AG04450 (cell line): Measurements from ENCODE around the gene MRPL10. TPM values are rescaled to one million over a fixed set of nuclear protein-coding genes. Genes with fewer than 3 reads are reported as not detected.

Experiments
- CTCF ChIA-PET: fragments of 300-600, 350-600 bp; formaldehyde crosslinking; extraction: SDS; loops from one replicate; lab custom pipeline; 2022; ENCODE audit warnings: antibody characterized with exemption, inconsistent platforms; lab: Charles Lee
- POLR2A ChIA-PET: fragments of 350-600 bp; formaldehyde crosslinking; extraction: SDS; loops from one replicate; lab custom pipeline; 2021; ENCODE audit warnings: antibody characterized with exemption, inconsistent platforms; lab: Yijun Ruan, JAX
- DNase-seq: peaks from one replicate; pipeline ENCODE4 v3.0.0-alpha.2; 2011; ENCODE audit warnings: low read depth, low spot score
- H3K27ac ChIP-seq: one replicate; pipeline ENCODE4 v1.5.1; 2012; ENCODE audit warnings: low read depth, low read length, control low read depth
- H3K27me3 ChIP-seq: one replicate; pipeline ENCODE4 v1.6.0; 2012; ENCODE audit warnings: low read length; ENCODE audit not compliant: control insufficient read depth, insufficient read depth
- H3K4me3 ChIP-seq: 2 replicates; pipeline ENCODE4 v1.5.1; 2011; ENCODE audit warnings: mild to moderate bottlenecking, low read depth, low read length, control low read depth
- H3K9me3 ChIP-seq: 2 replicates; pipeline ENCODE4 v1.5.1; 2012; ENCODE audit warnings: low read length; ENCODE audit not compliant: control insufficient read depth, insufficient read depth
- CTCF ChIP-seq: IDR thresholded peaks from 2 replicates; pipeline ENCODE4 v1.5.1; 2011; ENCODE audit warnings: low read depth, low read length, control low read depth, inconsistent platforms
- polyA plus RNA-seq: library from polyadenylated mRNA; depleted of rRNA; stranded (reverse); fragments of >200 nt; gene quantifications from 2 replicates; pipeline ENCODE4 v1.2.3, GENCODE V29; 2011

The MRPL10 gene
- polyA plus RNA-seq, 1 experiment: 64.4 TPM

DNA sequence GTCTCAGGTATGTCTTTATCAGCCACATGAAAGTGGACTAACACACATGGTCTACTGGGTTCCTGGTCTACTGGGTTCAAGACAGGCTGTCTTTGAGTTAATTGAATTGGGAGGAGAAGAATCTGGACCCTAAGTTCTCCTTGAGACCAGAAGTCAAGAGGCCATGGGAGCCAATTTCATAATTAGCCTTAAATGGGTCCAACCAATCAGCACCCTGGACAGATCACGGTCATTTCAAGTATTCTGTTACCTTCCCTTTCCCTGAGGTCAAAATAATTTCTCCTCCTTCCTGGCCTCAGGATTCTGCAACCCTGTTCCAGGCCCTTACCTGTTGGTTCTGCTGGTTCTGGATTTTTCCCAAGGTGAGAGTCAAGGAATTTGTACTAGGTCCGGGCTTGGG is 33.5 kb downstream of the MRPL10 start:
- Histone ChIP-seq H3K27me3 (peaks cover 28% of the 10 kb centered on the region), H3K27ac (no peak overlapping the region), H3K9me3 (no peaks in the 10 kb centered on the region; the same call in 1 of the 2 replicates), H3K4me3 (no peak overlapping the region)
- DNase-seq: no peak
- POLR2A ChIA-PET: no interaction called here
- no peak for TF ChIP-seq CTCF
- CTCF ChIA-PET: no interaction called here

DNA sequence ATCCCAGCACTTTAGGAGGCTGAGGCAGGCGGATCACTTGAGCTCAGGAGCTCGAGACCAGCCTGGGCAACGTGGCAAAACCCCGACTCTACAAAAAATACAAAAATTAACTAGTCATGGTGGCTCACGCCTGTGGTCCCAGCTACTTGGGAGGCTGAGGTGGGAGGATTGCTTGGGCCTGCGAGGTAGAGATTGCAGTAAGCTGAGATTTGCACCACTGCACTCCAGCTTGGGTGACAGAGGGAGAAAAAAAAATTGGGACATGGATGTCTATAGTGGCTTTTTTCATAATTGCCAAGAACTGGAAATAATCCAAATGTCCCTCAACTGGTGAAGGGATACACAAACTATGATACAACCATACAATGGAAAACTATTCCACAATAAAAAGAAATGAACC is 38.4 kb downstream of the MRPL10 start:
- no peak overlapping the region for H3K4me3 ChIP-seq
- H3K9me3 ChIP-seq: no peaks in the 10 kb centered on the region
- ChIA-PET CTCF (interaction anchor here (1.0 kb wide), 1 partner anchor 9 kb away, joined by 5 read pairs; no protein-coding TSS in a partner anchor), POLR2A (no interaction called here)
- peaks cover 43% of the 10 kb centered on the region for H3K27me3 ChIP-seq
- no peak overlapping the region for H3K27ac ChIP-seq
- no peak for DNase-seq
- TF ChIP-seq CTCF: no peak

DNA sequence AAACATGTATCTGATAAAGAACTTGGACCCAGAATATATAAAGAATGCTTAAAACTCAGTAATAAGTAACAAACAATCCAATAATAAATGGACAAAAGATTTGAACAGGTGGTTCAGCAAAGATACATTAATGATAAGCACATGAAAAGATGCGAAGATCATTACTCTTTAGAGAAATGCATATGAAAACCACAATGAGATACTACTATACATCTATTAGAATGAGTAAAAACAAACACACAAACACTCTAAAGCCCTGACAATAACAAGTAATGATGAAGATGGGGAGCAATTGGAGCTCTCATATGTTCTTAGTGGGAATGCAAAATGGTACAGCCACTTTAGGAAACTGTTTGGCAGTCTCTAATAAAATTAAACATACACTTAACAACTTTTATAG is 38.9 kb downstream of the MRPL10 start:
- CTCF ChIA-PET: interaction anchor here (1.0 kb wide), 1 partner anchor 9 kb away, joined by 5 read pairs; no protein-coding TSS in a partner anchor
- H3K4me3 ChIP-seq: no peak overlapping the region
- H3K27me3 ChIP-seq: peaks cover 43% of the 10 kb centered on the region
- POLR2A ChIA-PET: no interaction called here
- H3K27ac ChIP-seq: no peak overlapping the region
- TF ChIP-seq CTCF: no peak
- DNase-seq: no peak
- H3K9me3 ChIP-seq: no peaks in the 10 kb centered on the region

GRCh38 chr17:47791025-47791424 is 40.3 kb downstream of the MRPL10 start:
- Histone ChIP-seq H3K27me3 (peaks cover 43% of the 10 kb centered on the region), H3K27ac (no peak overlapping the region)

More at GRCh38 chr17:47791025-47791424, 40.3 kb downstream of the MRPL10 start:
- TF ChIP-seq CTCF: no peak
- DNase-seq: no peak
- POLR2A ChIA-PET: no interaction called here
- Histone ChIP-seq H3K9me3 (no peaks in the 10 kb centered on the region), H3K4me3 (no peak overlapping the region)
- CTCF ChIA-PET: no interaction called here
